Smooth muscle cell (in vitro differentiated cells): Measurements from ENCODE around the gene CRACR2A. TPM values are rescaled to one million over a fixed set of nuclear protein-coding genes. Genes with fewer than 3 reads are reported as not detected.

ENCODE experiments used
- DNase-seq: peaks from one replicate; lab custom pipeline; 2025; ENCODE audit not compliant: unreplicated experiment; lab: John Stamatoyannopoulos, UW
- H2AFZ ChIP-seq: fragments of 200-600 bp; sonication (generic); 2 replicates; pipeline ENCODE4 v1.6.0; 2016; ENCODE audit warnings: antibody characterized with exemption, low read depth, mild to moderate bottlenecking
- H3F3A ChIP-seq: fragments of 200-600 bp; sonication (generic); 2 replicates; pipeline ENCODE4 v1.6.0; 2017; ENCODE audit warnings: antibody characterized with exemption, low read depth
- H3K27ac ChIP-seq: fragments of 200-600 bp; sonication (generic); 2 replicates; pipeline ENCODE4 v1.5.1; 2016; ENCODE audit warnings: low read depth, mild to moderate bottlenecking
- H3K27me3 ChIP-seq: fragments of 200-600 bp; sonication (generic); 2 replicates; pipeline ENCODE4 v1.6.1; 2016; ENCODE audit warnings: low read depth, mild to moderate bottlenecking
- H3K36me3 ChIP-seq: fragments of 200-600 bp; sonication (generic); 2 replicates; pipeline ENCODE4 v1.5.1; 2016; ENCODE audit warnings: low read depth
- H3K4me1 ChIP-seq: fragments of 200-600 bp; sonication (generic); 2 replicates; pipeline ENCODE4 v1.5.1; 2016; ENCODE audit warnings: low read depth
- H3K4me2 ChIP-seq: fragments of 200-600 bp; sonication (generic); 2 replicates; pipeline ENCODE4 v1.6.0; 2016; ENCODE audit warnings: mild to moderate bottlenecking
- H3K4me3 ChIP-seq: fragments of 200-600 bp; sonication (generic); 2 replicates; pipeline ENCODE4 v1.5.1; 2016; ENCODE audit warnings: mild to moderate bottlenecking
- H3K79me2 ChIP-seq: fragments of 200-600 bp; sonication (generic); 2 replicates; pipeline ENCODE4 v1.6.0; 2016; ENCODE audit warnings: low read depth, mild to moderate bottlenecking
- H3K9ac ChIP-seq: fragments of 200-600 bp; sonication (generic); 2 replicates; pipeline ENCODE4 v1.6.0; 2016; ENCODE audit warnings: low read depth
- H3K9me3 ChIP-seq: fragments of 200-600 bp; sonication (generic); replicated peaks from 2 replicates; pipeline ENCODE4 v1.5.1; 2016; ENCODE audit warnings: low read depth
- H4K20me1 ChIP-seq: fragments of 200-600 bp; sonication (generic); 2 replicates; pipeline ENCODE4 v1.6.0; 2016; ENCODE audit warnings: low read depth
- CTCF ChIP-seq: fragments of 200-600 bp; sonication (generic); IDR thresholded peaks from 2 replicates; pipeline ENCODE4 v1.5.1; 2017; ENCODE audit warnings: borderline replicate concordance, mild to moderate bottlenecking, antibody characterized with exemption; ENCODE audit not compliant: insufficient read depth, poor library complexity, severe bottlenecking
- WGBS: methylation state at CpG from one replicate; pipeline ENCODE4 v1.1.7; 2016; ENCODE audit warnings: low lambda C conversion rate; 5-methylcytosine and 5-hydroxymethylcytosine counted together
- polyA plus RNA-seq: library from polyadenylated mRNA; unstranded; fragments of >200 nt; fragmentation: Nextera tagmentation; extraction: Ambion mirVana; gene quantifications from 2 replicates; pipeline ENCODE4 v1.2.1, GENCODE V29; 2016
- total RNA-seq: library from RNA; depleted of rRNA; stranded (reverse); fragments of >200 nt; gene quantifications from 2 replicates; pipeline ENCODE4 v1.2.3, GENCODE V29; 2014

CRACR2A gene
- total and polyA plus RNA-seq, 2 experiments from 2014 or later: 0.99 to 1.3 TPM

GRCh38 chr12:3634348-3634747, 118.6 kb downstream of the CRACR2A start:
- 64% methylated on average over 6 of the region's 6 CpGs for WGBS
- no peak for TF ChIP-seq CTCF
- no peak overlapping the region for H3K27ac ChIP-seq
- no peak overlapping the region for H2AFZ ChIP-seq
- H3K36me3 ChIP-seq: no peaks in the 10 kb centered on the region
- DNase-seq: no peak
- H3K9ac ChIP-seq: no peak overlapping the region
- peaks cover 3% of the 10 kb centered on the region for H3K4me1 ChIP-seq
- no peaks in the 10 kb centered on the region for H4K20me1 ChIP-seq
- no peak overlapping the region for H3K4me3 ChIP-seq
- no peaks in the 10 kb centered on the region for H3K79me2 ChIP-seq
- no peaks in the 10 kb centered on the region for H3F3A ChIP-seq
- H3K9me3 ChIP-seq: no peaks in the 10 kb centered on the region
- H3K4me2 ChIP-seq: no peak overlapping the region
- no peaks in the 10 kb centered on the region for H3K27me3 ChIP-seq

GRCh38 chr12:3633396-3633795, 119.5 kb downstream of the CRACR2A start:
- Histone ChIP-seq H3K9me3 (no peaks in the 10 kb centered on the region), H3K4me1 (peaks cover 3% of the 10 kb centered on the region), H4K20me1 (no peaks in the 10 kb centered on the region), H2AFZ (no peak overlapping the region), H3K27ac (no peak overlapping the region), H3F3A (no peaks in the 10 kb centered on the region), H3K36me3 (no peaks in the 10 kb centered on the region), H3K4me2 (no peak overlapping the region), H3K27me3 (no peaks in the 10 kb centered on the region), H3K79me2 (no peaks in the 10 kb centered on the region), H3K9ac (no peak overlapping the region), H3K4me3 (no peak overlapping the region)
- no peak for DNase-seq
- 96% methylated on average over 9 of the region's 9 CpGs for WGBS
- no peak for TF ChIP-seq CTCF

GRCh38 chr12:3632754-3633153, 120.2 kb downstream of the CRACR2A start:
- Histone ChIP-seq H2AFZ (no peak overlapping the region), H3F3A (no peaks in the 10 kb centered on the region), H3K4me2 (no peak overlapping the region), H4K20me1 (no peaks in the 10 kb centered on the region), H3K79me2 (no peaks in the 10 kb centered on the region), H3K4me3 (no peak overlapping the region), H3K9ac (no peak overlapping the region), H3K27ac (no peak overlapping the region), H3K4me1 (peaks cover 3% of the 10 kb centered on the region), H3K36me3 (no peaks in the 10 kb centered on the region), H3K27me3 (no peaks in the 10 kb centered on the region), H3K9me3 (no peaks in the 10 kb centered on the region)
- TF ChIP-seq CTCF: no peak
- 100% methylated on average over 2 of the region's 2 CpGs for whole genome bisulfite sequencing
- DNase-seq: no peak

DNA sequence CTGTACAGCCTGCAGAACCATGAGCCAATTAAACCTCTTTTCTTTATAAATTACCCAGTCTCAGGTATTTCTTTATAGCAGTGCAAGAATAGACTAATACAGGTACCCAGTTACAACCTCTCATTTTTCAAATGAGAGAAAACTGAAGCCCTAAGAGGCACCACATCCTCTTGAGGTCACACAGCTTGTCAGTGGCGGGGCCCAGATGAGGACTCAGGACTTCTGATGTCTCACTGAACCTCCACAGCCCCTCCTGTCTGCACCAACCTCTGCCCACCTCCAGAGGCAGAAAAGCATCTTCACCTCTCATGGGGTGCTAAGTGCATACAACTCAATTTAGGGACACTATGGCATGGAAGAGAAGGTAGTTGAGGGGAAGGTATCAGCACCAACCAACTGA, 120.7 kb downstream of the CRACR2A start:
- 95% methylated on average over 1 of the region's 1 CpG for WGBS
- H3K27ac ChIP-seq: no peak overlapping the region
- no peak overlapping the region for H3K9ac ChIP-seq
- no peaks in the 10 kb centered on the region for H3F3A ChIP-seq
- no peaks in the 10 kb centered on the region for H3K36me3 ChIP-seq
- no peaks in the 10 kb centered on the region for H3K27me3 ChIP-seq
- peaks cover 1% of the 10 kb centered on the region for H3K4me1 ChIP-seq
- DNase-seq: no peak
- H3K79me2 ChIP-seq: no peaks in the 10 kb centered on the region
- no peaks in the 10 kb centered on the region for H4K20me1 ChIP-seq
- no peak for TF ChIP-seq CTCF
- H3K4me3 ChIP-seq: no peak overlapping the region
- H3K9me3 ChIP-seq: no peaks in the 10 kb centered on the region
- no peak overlapping the region for H2AFZ ChIP-seq
- H3K4me2 ChIP-seq: no peak overlapping the region
